ENCODE results near the gene ATP5ME.

GRCh38 chr4:678331-679103 lies 4.4 kb upstream of the ATP5ME start:
- TF ChIP-seq CTCF (IDR thresholded peaks at IDR 0.05; ENCODE audit: poor library complexity) (no peak), EZH2 (IDR thresholded peaks at IDR 0.05; ENCODE audit: borderline replicate concordance) (no peak), EZH2phosphoT487 (IDR thresholded peaks at IDR 0.05; ENCODE audit: low read depth, severe bottlenecking, unreplicated experiment) (no peak)
